DMS 273 (cell line): ENCODE measurements around the gene FOXN3.
"Not testable (repeated sequence)": the region's sequence is repeated elsewhere in the genome, so short reads cannot be mapped to it uniquely, and the experiment has no call there.

ENCODE experiments used
- DNase-seq: peaks from one replicate; lab custom pipeline; 2025; ENCODE audit not compliant: unreplicated experiment; lab: John Stamatoyannopoulos, UW

The FOXN3 gene

GRCh38 chr14:89206389-89207031 is 210.5 kb downstream of the FOXN3 start:
- DNase-seq: no peak

GRCh38 chr14:89205137-89205740 is 211.8 kb downstream of the FOXN3 start:
- no peak for DNase-seq

DNA sequence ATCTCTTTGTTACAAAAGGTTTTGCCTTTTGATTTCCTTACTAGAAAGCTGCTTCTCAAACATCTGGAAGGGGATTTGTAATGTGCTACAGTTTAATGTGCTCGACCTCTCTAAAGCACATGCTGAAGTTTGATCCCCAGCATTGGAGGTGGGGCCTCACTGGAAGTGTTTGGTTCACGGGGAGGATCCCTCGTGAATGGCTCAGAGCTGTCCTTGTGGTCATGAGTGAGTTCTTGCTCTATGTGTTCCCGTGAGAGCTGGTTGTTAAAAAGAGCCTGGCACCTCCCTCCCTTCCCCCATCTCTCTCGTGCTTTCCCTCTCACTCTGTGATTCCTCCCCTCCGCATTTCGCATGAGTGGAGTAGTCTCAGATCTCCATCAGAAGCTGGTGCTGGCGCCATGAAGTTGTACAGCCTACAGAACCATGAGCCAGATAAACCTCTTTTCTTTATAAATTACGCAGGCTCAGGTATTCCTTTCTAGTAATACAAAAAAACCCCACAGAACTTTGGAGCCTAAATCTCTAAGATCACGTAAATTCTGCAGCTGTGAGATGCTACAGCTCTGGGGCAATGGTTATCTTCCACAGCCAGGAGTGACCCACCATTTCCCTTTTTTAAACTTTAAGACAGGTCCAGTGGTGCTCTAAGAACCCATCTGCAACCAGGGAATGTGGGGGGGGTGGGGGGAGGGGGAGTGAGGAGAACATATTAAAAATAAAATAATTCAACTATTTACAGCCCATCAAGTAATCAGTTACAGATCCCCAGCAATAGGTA is 214.4 kb downstream of the FOXN3 start:
- no peak for DNase-seq

GRCh38 chr14:89201645-89202044 is 215.4 kb downstream of the FOXN3 start:
- no peak for DNase-seq

DNA sequence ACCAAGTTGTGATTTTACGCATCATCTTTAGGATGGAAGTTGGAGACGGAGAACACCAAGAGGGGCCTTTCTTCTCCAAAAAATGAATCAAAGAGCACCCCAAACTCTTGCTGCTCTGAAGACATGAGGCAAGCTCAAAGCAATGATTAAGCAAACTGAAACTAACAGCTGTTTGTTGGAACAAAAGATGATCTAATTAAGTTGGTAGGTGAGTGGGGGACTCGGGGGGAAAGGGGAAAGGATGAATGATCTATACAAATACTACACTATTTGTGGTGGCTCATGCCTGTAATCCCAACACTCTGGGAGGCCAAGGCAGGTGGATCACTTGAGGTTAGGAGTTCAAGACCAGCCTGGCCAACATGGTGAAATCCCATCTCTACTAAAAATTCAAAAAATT is 217.7 kb downstream of the FOXN3 start:
- DNase-seq: not testable (repeated sequence)

DNA sequence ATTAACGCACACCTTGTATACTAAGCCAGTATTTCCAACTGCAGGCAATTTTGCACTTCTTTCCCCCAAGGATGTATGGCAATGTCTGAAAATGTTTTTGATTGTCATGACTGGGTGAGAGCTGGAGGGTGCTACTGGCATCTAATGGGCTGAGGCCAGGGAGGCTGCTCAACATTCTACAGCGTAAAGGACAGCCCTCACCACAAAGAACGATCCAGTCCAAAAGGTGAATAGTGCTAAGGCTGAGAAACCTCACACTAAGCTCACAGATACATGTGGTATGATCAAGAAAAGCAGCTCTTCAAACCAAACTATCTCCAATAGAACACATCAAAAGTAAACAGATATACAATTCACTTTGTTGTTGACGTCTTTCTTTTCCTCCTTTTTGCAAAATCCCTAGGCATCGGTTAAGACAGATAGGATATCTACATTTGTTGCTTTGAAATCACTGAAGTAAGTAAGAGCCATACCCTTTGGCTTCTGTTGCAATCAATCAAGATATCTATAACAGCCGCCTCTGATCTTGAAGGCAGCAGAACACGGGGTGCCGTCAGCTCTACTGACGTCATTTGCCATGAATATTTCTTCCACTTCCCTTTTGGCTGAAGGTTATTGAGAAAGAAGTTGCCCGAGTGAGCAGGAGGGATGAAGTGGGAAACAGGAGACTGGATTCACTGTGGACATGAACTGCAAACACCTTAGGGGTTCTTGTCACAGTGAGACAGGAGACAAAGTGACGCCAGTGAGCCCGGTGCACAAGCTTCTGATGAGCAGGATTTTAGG is 218.3 kb downstream of the FOXN3 start:
- DNase-seq: no peak

DNA sequence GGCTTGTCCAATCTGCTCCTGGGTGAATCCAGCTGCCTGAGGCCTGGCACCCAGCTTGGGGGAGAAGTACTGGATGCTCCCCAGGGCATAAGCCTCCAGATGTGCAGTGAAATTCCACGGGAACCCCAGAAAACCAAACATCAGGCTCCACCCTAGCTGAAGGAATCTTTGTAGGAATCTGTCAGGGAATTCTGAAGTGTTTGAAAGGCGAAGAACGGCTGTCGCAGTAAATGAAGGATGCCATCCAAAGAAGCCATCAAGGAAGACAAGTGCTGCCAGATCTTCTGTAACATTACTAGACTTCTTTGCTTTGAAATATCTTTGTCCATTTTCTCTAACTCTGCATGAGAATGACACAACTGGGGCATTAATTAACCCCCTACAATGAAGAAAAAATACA is 219.4 kb downstream of the FOXN3 start:
- DNase-seq: no peak

GRCh38 chr14:89196545-89196944 is 220.5 kb downstream of the FOXN3 start:
- DNase-seq: no peak

GRCh38 chr14:89194376-89194775 is 222.7 kb downstream of the FOXN3 start:
- no peak for DNase-seq

- peak; percentile 91 for DNase-seq
Observed at GRCh38 chr14:89190765-89191513, 226.1 kb downstream of the FOXN3 start.

DNA sequence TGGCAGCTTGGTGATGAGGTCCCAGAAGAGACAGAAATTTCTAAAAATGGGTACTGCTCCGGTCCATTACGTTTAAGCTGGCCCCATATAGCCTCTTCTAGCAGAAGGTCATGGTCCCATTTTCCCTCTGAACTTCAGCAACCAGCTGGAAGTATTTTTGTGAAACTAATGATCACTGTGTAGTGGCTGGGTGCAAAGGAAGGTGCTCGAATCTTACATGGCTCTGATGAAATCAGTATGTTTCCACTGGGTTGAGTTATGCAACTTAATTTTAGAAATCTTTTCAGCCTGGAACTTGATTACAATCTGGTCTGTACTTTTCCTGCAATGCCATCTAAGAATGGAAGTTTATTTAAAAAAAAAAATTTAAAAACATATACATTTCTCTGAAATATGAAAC is 228.5 kb downstream of the FOXN3 start:
- DNase-seq: no peak

DNA sequence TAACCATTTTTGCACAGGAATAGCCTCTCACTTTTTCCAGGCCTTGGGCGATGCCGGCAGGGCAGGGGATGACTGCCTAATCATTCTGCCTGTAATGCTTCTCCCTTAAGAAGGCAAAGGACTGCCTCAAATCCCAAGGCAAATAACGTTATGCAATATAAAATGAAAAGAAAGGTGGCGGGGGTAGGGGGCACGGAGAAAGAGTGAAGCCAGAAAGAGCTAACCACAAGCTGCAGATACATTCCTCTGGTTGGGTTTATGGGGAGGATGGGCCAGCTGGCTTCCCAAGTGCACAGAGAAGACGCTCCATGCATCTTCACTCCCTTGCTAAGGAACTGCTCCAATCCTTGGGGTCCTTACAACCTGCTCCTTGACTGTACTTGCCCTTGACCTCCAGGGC is 229.5 kb downstream of the FOXN3 start:
- DNase-seq: no peak

DNA sequence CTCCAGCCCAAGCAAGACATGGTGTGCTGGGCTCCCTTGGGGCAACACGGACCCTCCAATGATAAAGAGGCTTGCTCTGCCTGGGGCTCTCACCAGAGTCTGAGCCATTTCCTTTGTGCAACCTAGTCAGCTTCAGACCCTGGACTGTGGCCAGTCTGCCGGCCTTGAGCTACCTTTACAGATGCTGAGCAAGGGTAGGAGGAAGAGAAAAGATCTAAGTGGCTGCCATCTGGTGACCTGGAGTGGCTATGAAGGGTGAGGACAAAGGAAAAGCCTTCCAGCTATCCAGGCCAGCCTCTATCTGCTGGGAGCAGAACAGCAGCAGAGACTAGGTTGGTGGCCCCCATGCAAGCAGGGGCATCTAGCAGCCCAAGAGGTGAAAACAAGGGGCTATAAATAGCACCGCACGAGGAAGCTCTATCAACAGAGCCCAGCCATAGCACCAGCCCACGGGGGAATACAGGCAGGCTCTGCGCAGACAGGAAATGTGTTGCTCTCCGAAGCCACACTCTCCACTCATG is 230.1 kb downstream of the FOXN3 start:
- peak; percentile 24 for DNase-seq

DNA sequence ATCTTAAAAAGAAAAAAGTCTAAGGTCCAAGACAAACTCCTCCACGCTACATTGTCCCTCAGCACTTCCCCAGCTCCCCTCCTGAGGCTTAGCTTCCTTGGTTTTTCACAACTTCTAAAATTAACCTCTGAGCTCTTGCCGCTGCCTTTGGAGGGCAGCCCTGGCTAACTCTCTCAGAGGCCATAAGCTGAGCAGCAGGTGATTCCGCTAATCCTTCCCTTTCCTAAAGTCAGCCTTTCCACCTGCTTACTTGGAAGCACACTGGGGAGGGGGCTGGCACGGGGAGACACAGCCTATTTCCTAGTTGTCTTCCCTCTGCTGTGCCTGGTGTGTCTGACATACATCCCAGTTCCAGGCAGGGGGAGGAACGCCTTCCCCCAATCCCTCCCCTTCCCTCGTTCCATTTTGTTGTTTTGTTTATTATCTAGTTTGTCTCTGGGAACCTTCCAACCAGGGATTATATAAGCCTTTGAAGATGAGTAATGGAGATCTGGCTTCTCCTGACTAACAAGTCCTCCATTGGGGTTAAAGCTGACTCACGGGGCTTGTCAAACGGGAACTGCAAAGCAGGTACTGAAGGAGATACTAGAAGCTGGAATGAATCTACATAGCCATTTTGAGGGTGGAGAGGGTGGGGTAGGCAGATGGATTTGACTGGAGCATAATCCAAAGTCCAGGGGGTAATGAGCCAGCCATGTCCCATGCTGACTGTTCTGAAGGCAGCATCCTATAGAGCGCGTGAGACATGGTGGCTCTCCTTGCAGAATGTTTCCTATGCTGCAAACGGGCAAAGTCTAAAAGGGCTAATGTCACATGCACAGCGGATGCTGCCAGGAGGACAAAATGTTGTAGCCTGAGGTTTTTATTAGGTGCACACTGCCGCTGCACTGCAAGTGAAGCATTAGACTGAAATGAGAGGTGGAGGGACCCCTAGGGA is 230.8 kb downstream of the FOXN3 start:
- no peak for DNase-seq

DNA sequence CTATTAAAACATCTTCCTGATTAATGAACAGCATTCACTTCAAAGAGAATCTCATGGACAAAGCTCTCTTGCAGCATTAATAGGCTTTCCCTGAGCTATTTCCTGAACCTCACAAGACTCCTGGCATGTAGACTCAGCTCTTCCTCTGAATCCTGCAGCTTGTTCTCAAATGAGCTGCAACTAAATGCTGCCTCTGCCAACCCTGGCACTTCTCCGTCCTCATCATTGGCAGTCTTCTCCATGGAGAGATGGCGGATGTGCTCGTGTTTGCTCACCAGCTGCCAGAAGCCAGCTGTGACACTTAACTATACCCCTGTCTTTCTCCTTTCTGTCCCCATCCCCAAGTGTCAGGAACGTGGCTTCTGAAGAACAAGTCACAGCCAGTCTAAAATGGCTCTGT is 232.1 kb downstream of the FOXN3 start:
- DNase-seq: no peak

DNA sequence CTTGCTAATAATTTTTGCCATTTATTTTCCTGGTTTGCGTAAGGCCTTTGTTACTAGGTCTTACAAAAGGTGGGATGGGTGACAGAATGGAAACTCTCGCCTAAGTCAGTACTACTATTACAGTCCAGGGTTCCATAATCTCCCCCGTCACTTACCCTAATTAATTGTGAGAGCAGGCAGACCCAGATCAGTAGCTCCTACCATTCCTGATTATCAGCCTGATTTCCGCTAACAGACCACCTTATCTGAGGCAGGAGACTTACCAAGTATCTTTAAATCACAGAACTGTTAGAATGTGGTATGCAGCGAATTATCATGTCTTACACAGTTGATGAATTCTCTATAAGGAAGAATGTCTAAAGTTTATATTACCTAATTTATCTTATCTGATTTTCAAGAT is 234.7 kb downstream of the FOXN3 start:
- no peak for DNase-seq

DNA sequence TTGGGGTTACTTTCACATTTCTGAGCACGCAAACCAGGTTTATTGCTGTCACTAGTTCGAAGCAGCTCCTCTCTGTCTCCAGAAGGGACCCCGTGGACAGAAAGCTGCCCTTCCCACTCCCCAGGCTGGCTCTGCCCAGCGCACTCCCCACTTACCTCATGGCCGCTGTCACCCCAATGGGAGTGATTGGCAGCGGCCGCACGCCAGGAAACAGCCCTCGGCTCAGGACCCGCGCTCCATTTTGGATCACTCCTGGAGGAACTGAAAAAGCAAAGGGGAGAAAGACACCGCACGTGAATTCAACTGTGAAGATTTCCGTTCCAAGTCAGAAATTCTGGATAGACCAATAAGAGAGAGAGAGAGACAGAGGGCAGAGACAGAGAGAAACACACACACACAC is 236.5 kb downstream of the FOXN3 start:
- DNase-seq: no peak

DNA sequence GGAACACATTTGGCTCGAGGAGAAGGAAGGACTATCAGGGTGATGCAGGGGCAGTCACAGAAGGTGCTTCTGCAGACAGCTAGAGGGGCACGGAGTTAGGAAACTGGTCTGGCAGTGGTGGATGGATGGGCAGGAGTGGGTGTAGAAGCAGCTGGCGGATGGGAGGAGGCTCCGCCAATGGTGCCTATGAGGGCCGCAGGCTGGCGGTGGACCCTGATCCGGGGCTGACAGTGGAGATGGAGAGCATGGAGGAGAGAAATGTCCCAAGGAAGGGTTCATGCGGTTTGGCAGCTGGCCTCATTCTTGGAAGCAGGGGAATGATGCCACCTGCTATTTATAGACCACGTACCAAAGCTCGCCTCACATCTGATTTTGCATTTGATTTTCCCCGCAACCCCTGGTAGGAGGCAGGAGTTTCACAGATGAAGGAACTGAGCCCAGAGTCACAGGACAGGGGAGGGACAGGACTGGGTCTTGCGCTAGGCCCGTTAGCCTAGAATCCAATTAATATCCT is 237.1 kb downstream of the FOXN3 start:
- no peak for DNase-seq

DNA sequence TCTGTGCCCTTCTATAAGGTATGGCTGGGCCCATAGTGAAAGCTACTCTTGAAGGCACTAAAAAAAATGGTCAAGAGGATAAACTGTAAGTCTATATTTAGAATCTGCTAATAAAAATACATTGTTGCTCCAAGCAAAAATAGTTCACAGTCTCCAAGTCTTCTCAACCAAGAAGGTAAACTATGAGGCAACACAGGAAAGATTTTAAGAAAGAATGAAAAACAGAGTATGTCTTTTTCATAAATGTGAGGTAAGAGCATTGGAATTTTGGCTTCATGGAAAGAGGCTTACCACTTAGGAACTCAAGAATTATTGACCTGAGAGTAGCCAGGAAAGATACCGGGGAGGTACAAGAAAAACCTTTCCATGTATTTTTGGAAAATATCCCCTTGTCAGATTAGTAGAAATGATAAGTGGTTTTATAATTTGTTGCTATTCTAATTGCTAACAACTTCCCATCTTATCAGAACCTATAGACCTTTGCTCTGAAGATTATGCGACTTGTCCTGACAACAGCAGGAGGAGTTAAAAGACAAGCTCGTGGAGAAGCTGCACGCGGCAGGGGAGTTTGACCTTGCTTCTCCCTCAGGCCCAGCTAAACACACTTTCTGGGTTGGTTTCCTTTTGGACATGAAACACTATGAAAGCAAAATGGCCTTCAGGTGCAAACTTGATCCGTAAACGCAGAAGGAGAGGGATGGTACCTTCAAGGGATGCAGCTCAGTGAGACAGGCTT is 238.1 kb downstream of the FOXN3 start:
- DNase-seq: no peak
